ENCODE measurements around the gene CNPY3.

The CNPY3 gene

DNA sequence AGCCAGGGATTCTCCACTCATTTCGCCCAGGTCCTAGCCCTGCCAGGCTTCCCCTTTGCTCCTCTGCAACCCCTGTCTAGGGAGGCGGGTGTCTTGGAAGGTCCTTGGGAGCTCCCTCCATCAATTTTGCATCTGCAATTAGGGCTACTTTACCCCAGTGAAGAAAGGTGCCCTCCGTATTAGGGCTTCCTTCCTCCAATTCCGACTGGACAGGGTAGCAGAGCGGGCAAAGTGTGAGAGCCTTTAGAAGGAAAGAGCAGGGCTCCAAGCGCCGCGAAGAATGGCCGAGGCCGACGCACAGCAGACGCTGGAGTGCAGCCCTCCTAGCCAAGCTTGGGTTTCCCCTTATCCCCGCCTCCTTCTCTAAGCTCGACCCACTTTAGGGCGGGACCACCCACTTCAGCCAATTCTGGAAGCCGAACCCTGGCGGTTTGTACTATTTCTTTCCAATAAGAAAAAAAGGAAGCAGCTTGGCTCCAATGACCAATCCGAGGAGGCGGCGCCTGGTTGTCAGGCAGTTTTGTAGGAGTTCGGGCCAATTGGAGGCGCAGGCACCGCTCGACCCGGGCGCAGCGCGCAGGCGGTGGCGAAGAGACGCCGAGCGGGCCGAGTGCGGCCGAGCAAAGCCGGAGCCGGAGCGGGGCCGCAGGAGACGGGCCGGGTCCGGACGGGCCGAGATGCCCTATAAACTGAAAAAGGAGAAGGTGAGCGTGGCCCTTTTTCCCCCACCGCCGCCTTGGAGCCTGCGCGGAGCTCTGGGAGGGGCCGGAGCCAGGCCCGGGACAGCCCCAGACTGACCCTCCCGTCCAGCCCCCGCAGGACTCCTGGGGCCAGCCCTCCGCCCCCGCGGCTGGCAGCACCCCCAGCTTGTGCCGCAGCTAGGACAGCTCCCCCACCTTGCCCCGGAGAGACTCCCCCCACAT, 55.0 kb downstream of the CNPY3 start, which contains the start of gene PPP2R5D:
Gene PPP2R5D (plus strand): TSS at position 570 of the 923 bp plus-strand sequence. CDS start 108 bp downstream, at position 678.
- DNase-seq = peak; percentile 100

DNA sequence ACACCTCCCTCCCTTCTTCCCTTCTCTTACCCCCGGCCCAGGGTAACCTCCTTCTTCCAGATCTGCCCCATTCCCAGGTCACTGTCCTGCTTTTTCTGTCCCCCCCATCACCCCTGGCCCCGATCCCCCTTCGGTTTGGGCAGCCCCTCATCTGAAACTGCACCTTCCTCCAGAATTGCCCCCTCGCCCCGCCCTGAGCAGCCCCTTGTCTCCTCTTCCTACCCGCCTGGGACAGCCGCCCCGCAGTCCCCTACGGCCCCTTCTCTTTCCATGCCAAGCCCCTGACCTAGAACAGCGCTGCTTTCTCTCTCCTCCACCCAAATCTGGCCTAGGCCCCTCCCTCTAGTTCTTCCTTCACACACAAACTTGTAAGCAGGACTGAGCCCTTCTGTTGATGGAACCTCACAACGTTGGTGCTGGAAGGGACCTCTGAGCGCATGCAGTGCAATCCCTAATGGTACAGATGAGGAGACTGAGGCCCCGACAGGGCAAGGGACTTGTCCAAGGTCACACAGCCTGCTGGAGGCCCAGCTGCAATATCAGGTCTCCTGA, 55.7 kb downstream of the CNPY3 start:
- DNase-seq = peak; percentile 45

DNA sequence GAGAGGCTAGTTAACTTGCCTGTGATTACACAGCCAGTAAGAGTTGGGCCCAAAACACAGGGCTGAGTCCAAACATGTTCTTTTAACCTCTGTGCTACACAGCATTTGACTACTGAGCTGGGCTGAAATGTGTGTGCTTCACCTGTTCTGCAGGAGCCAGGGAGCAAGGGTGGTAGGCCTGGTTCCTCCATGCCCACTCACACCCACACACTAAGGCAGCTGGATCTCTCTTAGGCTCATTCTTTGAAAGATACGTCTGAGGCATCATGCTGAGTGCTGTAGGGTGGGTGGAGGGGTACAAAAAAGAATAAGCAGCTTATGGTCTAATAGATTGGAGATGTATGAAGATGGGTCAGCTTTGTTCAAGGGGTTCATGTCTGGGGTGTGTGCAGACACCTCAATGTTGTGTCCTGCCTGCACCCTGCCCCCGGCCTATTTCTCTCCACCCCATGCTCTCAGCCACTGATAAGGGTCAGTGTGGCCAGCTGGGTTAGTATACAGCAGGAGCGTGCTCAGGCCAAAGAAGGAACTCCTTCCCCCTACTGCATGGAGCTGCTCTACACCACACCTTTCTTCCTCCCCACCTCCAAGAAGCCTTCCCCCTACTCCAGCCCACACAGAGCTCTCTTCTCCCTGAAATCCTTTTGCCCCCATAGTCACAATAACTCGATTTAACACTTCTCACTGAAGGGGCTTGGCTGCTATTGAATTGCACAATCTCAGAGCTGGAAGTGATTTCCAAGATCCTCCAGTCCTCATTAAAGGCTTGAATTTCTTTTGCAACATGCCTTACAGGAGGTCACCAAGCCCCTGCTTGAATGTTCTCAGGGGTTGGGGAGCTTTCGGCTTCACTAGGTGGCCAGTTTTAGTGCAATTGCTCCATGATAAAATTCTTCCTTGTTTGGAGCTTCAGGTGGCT, 58.5 kb downstream of the CNPY3 start:
- no peak for DNase-seq

DNA sequence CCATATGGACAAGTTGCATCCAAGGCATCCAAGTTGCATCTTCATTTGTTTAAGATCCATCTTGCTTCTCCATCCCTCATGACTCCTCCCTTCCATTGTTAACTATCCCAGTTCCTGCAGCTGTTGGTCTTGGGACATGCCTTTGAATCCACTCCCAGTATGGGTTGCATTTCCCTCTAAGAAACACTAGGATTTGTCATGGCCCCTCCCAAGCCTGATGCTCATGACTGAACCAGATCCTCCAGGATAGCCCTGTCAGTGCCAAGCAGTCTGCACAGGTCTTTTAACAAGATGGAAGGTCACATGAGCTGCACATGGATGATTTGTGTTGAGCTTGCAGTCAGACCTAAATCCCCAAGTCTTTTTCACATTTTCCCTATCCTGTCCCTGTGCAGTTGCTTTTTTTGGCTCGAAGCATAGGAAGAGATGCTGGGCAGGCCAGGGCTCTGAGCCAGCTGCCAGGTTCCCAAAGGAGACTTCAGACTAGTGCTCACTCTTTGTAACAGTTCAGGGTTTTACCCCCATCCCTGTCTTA, 59.3 kb downstream of the CNPY3 start:
- DNase-seq = no peak

Data from hematopoietic multipotent progenitor cell treated with erythropoietin and hydrocortisone succinate and interleukin-3 and kit ligand, for 4 days (in vitro differentiated cells).